C4-2B (cell line): ENCODE data around the gene POGLUT2.

Experiments
- H3K27ac ChIP-seq: fragments of 450-650 bp; 2 replicates; pipeline ENCODE4 v1.5.1; 2017
- ZFX ChIP-seq: fragments of 450-650 bp; IDR thresholded peaks from 2 replicates; pipeline ENCODE4 v1.6.1; 2017
- TF ChIP-seq, protein P1 (sequence below): fragments of 450-650 bp; conservative IDR thresholded peaks from 2 replicates; pipeline ENCODE4 v1.5.1; 2017; ENCODE audit warnings: mild to moderate bottlenecking

The POGLUT2 gene

DNA sequence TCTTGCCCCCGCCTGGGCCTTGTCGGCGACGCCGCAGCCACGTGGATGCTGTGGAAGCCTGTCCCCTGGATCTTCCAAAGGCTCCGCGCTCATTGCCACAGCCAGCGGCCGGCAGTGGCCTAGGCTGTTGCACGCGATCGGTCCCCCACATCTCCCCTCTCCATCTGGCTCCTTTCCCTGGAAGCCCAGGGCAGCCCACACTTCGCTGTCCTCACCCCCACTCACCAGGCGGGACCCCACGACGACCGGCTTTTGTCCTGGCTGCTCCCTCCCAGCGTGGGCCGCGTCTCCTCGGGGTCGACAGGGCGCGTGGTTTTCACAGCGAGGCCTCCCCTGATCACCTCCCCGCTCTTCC lies 24.6 kb downstream of the POGLUT2 start:
- peak overlapping the region; percentile 82 for H3K27ac ChIP-seq
- TF ChIP-seq, protein P1, sequence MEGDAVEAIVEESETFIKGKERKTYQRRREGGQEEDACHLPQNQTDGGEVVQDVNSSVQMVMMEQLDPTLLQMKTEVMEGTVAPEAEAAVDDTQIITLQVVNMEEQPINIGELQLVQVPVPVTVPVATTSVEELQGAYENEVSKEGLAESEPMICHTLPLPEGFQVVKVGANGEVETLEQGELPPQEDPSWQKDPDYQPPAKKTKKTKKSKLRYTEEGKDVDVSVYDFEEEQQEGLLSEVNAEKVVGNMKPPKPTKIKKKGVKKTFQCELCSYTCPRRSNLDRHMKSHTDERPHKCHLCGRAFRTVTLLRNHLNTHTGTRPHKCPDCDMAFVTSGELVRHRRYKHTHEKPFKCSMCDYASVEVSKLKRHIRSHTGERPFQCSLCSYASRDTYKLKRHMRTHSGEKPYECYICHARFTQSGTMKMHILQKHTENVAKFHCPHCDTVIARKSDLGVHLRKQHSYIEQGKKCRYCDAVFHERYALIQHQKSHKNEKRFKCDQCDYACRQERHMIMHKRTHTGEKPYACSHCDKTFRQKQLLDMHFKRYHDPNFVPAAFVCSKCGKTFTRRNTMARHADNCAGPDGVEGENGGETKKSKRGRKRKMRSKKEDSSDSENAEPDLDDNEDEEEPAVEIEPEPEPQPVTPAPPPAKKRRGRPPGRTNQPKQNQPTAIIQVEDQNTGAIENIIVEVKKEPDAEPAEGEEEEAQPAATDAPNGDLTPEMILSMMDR: no peak
- TF ChIP-seq ZFX: 0 out of 2 replicates have a peak, but pooled peaks have one; percentile 16

DNA sequence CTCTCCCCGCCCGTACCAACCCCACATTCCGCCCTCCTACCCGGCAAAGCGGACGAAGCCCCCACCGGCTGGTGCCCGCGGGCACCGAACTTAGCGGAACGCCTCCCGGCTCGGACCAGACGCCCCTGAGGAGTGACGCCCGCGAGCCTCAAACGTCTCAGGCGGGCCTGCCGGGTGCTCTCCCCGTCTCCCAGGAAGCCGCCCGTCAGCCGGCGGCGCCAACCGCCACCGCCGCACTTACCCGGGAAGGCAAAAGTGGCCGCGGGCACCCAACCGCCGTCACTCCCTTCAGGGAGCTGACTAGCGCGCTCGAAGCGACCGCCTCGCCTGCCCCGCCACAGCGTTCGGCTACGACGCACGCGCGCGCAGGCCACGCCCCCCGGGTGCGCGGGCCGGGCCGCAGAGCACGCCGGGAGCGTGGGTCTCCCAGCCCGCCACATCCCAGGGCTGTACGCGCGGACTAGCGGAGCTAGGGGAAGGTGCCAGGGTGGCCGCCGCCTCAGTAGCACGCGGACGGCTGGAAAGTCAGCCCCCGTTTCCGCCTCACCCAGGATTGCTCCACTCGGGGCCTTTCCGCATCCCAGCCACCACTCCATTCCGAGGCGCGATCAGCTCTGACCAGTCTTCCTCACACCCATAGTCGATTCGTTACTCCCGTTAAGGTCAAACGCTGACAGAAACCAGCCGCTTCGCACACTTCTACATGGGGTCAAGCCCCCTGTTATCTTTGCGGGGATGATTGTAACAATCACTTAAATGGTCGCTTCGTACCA lies 25.1 kb downstream of the POGLUT2 start, which contains the start of gene TEX30:
TEX30 (minus strand) TSS at position 346 of the 773 bp plus-strand sequence. CDS start 3,760 bp downstream, outside the sequence.
- 0 out of 2 replicates have a peak, but pooled peaks have one; percentile 29 for TF ChIP-seq ZFX
- TF ChIP-seq, protein P1: no peak
- H3K27ac ChIP-seq: peak within 1 kb of the TSS; percentile 82

DNA sequence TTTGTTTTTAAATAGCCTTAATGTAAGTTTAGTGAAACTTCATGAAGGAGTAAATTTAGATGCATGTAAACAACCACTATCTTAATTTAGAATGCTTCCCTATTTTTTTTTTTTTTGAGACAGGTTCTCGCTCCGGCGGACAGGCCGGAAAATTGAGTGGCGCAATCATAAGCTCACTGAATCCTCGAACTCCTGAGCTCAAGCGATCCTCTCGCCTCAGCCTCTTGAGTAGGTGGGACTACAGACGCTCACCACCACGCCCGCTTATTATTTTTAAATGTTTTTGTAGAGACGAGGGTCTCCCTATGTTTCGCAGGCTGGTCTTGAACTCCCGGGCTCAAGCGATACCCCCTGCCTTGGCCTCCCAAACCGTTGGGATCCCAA lies 26.7 kb downstream of the POGLUT2 start:
- TF ChIP-seq ZFX: no peak
- TF ChIP-seq, protein P1: no peak

DNA sequence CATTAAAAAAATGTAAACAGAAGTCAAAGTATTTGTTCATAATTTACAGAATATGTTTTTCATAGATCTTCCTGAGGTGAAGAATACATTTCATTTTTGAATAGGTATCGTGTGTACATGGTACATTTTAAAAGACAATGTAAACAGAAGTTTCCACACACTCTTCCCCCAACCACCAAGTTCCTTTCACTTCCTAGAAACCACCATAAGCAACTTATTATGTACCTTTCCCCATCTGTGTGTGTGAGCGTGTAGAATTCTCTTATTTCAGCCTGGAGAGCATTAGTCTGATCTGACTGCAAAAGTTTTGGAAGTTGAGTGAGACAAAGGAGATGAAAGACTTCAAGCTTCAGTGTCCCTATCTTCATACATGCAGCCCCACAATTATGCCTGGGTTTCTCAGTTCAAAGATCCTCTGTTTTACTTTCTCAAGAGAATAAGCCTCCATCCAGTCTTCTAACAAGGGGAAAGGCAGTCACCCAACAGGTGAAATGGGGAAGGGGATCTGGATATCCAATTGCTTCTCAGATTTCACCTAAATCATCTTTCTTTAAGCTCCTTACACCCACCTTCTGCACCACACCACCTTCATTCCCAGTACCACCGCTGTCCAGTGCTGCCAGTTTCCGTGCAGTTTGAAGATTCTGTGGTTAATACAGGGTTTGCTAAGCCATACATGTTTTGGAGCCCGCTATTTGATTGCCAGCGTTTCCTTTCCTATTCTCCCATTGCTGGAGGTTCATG lies 27.3 kb downstream of the POGLUT2 start:
- TF ChIP-seq, protein P1: no peak
- TF ChIP-seq ZFX: no peak

More for the DNA sequence above, 26.7 kb downstream of the POGLUT2 start:
- H3K27ac ChIP-seq: no peak overlapping the region; the same call in 1 of the 2 replicates

DNA sequence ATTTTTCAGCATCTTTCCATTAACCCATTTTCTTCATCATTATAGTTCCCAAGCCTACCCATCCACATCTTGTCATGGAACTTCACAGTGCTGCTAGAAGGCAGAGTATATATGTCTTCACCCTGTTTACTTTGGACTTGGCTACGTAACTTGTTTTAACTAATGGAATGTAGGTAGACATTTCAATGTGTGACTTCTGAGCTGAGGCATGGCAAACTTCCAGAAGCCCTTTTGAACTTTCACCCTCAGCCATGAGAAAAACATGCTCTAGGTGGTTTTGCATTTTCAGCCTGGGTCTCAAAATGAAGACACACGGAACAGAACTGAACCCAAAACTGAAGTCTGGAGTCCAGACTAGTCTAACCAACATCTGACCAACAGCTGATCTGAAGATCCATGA lies 28.3 kb downstream of the POGLUT2 start:
- no peak overlapping the region for H3K27ac ChIP-seq
- TF ChIP-seq ZFX: no peak
- TF ChIP-seq, protein P1: no peak

More for the DNA sequence above, 27.3 kb downstream of the POGLUT2 start:
- H3K27ac ChIP-seq: no peak overlapping the region

DNA sequence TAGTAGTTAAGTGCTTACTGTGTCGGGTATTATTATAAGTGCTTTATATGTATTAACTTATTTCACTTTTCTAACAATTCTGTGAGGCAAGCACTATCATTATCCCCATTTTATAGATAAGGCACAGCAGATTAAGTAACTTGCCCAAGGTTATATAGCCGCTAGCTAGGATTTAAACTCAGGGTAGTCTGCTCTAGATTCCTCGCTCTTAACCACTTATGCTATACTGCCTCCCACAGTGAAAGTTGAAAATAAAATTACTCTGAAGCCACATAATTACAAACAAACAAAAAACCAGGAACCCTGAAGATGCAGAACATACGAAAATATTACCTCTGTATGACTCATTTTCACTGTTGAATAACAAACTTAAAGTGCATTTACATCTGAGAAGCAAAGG lies 29.1 kb downstream of the POGLUT2 start:
- TF ChIP-seq ZFX: no peak
- TF ChIP-seq, protein P1: no peak
- no peak overlapping the region for H3K27ac ChIP-seq

DNA sequence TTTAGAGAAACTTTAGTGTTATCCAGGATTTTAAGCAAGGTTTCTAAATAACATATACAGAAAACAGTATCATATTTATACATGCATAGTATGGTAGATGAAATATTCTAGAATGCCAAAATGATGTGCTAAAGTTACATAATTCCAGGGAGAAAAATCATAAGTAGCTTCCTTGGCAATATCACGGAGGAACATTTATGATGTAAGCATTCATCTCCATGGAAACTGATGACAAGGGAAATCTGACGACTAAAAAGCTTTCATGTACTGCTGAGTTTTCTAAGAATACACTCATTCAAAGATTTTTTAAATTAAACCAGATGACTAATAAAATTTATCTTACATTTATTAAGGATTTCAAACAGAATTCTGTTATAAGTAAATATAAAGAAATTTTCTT lies 29.9 kb downstream of the POGLUT2 start:
- TF ChIP-seq ZFX: no peak
- TF ChIP-seq, protein P1: no peak
- no peak overlapping the region for H3K27ac ChIP-seq
